HepG2 (cell line): ENCODE measurements around the gene FMOD.

Experiments
- CBX5 ChIP-seq: sonication (generic); formaldehyde crosslinking; IDR thresholded peaks from 2 replicates; pipeline ENCODE4 v1.4.0; 2020; ENCODE audit warnings: missing genetic modification reagents, borderline replicate concordance
- EP300 ChIP-seq, 3 experiments: sonication (generic) in 1 of 3; formaldehyde crosslinking in 1 of 3; IDR thresholded peaks; 2 replicates each; pipeline versions ENCODE4 v1.5.1 to v1.6.1; 2011 to 2020; ENCODE audit warnings: low read depth in 2 of 3, low read length in 2 of 3, borderline replicate concordance in 1 of 3, improper control_type of control experiment in 1 of 3, mild to moderate bottlenecking in 1 of 3, missing genetic modification reagents in 1 of 3, moderate library complexity in 1 of 3
- FOXM1 ChIP-seq: sonication (generic); formaldehyde crosslinking; IDR thresholded peaks from 2 replicates; pipeline ENCODE4 v1.5.0; 2020; ENCODE audit warnings: missing genetic modification reagents
- IKZF1 ChIP-seq: fragments of 450-650 bp; IDR thresholded peaks from 2 replicates; pipeline ENCODE4 v1.7.1; 2016
- NFKBIZ ChIP-seq: IDR thresholded peaks from 2 replicates; pipeline ENCODE4 v1.6.1; 2018; ENCODE audit warnings: missing genetic modification reagents, missing compliant biosample characterization
- POLR2A ChIP-seq, 2 experiments: IDR thresholded peaks; 2 replicates each; pipeline ENCODE4 v1.6.1; 2011; ENCODE audit warnings: low read depth in 2 of 2, low read length in 2 of 2, mild to moderate bottlenecking in 1 of 2, moderate library complexity in 1 of 2; ENCODE audit not compliant: insufficient read depth in 1 of 2
- TRIM24 ChIP-seq: sonication (generic); formaldehyde crosslinking; IDR thresholded peaks from 2 replicates; pipeline ENCODE4 v1.8.0; 2022; ENCODE audit warnings: mild to moderate bottlenecking, missing genetic modification reagents
- TSC22D2 ChIP-seq: sonication (generic); formaldehyde crosslinking; IDR thresholded peaks from 2 replicates; pipeline ENCODE4 v1.5.1; 2020; ENCODE audit warnings: missing genetic modification reagents, mild to moderate bottlenecking, borderline replicate concordance
- ZNF124 ChIP-seq: sonication (generic); formaldehyde crosslinking; IDR thresholded peaks from 2 replicates; pipeline ENCODE4 v1.4.0; 2020; ENCODE audit warnings: missing genetic modification reagents
- ZNF207 ChIP-seq: fragments of 450-650 bp; IDR thresholded peaks from 2 replicates; pipeline ENCODE4 v1.6.1; 2016; ENCODE audit warnings: antibody characterized with exemption, borderline replicate concordance
- TF ChIP-seq, protein P1 (sequence below): sonication (generic); formaldehyde crosslinking; IDR thresholded peaks from 2 replicates; pipeline ENCODE4 v1.5.0; 2020; ENCODE audit warnings: mild to moderate bottlenecking, missing genetic modification reagents, moderate library complexity
- TF ChIP-seq, protein P2 (sequence below): sonication (generic); formaldehyde crosslinking; IDR thresholded peaks from 2 replicates; pipeline ENCODE4 v1.4.0; 2020; ENCODE audit warnings: mild to moderate bottlenecking, missing genetic modification reagents
- TF ChIP-seq, protein P3 (sequence below): sonication (generic); formaldehyde crosslinking; IDR thresholded peaks from 2 replicates; pipeline ENCODE4 v1.5.1; 2020; ENCODE audit warnings: missing genetic modification reagents, mild to moderate bottlenecking, borderline replicate concordance

DNA sequence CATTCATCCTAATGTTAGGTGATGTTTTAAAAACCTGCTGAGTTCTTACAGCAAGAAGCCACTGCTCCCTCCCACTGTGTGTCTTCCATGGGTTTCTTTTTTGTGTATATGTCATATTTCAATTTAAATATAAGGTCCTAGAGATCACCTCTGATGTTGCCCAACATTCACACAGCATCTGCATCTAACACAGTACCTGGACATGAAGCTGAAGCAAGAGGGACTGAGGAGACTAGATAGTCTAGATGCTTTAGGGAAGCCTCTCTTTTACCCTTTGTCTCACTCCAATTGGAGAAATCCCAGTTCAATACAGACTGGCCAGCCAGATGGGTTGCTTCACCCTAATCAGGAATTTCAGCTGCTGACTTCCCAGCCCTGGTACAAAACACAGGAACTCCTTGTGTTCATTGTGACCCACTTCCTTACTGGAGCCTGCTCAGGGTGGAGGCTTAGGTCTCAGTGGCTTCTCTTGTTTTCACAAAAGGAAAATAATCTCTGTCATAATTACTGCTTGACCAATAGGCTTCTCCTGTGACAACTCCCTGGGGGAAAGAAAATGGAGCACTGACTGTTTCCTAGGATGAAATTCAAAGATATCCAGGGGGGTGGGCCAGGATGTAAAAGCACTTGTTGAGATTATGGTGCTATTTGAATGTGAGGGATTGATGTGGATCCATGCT is 28.3 kb downstream of the FMOD start:
- TF ChIP-seq, protein P1, sequence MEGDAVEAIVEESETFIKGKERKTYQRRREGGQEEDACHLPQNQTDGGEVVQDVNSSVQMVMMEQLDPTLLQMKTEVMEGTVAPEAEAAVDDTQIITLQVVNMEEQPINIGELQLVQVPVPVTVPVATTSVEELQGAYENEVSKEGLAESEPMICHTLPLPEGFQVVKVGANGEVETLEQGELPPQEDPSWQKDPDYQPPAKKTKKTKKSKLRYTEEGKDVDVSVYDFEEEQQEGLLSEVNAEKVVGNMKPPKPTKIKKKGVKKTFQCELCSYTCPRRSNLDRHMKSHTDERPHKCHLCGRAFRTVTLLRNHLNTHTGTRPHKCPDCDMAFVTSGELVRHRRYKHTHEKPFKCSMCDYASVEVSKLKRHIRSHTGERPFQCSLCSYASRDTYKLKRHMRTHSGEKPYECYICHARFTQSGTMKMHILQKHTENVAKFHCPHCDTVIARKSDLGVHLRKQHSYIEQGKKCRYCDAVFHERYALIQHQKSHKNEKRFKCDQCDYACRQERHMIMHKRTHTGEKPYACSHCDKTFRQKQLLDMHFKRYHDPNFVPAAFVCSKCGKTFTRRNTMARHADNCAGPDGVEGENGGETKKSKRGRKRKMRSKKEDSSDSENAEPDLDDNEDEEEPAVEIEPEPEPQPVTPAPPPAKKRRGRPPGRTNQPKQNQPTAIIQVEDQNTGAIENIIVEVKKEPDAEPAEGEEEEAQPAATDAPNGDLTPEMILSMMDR: no peak
- TF ChIP-seq TRIM24 (CRISPR knock-in tag): no peak
- no peak for TF ChIP-seq CBX5 (CRISPR knock-in tag)
- no peak for TF ChIP-seq POLR2A (IDR thresholded peaks at IDR 0.05; ENCODE audit: insufficient read depth in 1 of 2, low read depth in 2 of 2, low read length in 2 of 2)
- TF ChIP-seq NFKBIZ (CRISPR knock-in tag): no peak
- no peak for TF ChIP-seq EP300 (IDR thresholded peaks at IDR 0.05; ENCODE audit: low read depth in 2 of 2, low read length in 2 of 2)
- TF ChIP-seq EP300 (CRISPR knock-in tag; IDR thresholded peaks at IDR 0.05; ENCODE audit: borderline replicate concordance): no peak
- TF ChIP-seq, protein P2, sequence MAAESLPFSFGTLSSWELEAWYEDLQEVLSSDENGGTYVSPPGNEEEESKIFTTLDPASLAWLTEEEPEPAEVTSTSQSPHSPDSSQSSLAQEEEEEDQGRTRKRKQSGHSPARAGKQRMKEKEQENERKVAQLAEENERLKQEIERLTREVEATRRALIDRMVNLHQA (CRISPR knock-in tag): no peak
- TF ChIP-seq ZNF207: no peak
- TF ChIP-seq, protein P3, sequence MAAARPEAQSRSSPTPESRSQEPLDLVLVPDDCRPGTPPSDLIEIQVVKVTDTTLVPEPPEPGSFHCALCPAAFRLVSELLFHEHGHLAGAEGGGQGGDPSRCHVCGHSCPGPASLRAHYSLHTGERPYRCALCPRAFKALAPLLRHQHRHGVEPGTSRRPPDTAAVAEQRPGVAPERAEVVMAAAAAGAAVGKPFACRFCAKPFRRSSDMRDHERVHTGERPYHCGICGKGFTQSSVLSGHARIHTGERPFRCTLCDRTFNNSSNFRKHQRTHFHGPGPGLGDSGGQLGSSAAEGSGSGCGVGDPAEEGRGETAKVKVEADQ (CRISPR knock-in tag): no peak
- no peak for TF ChIP-seq ZNF124
- no peak for TF ChIP-seq TSC22D2 (CRISPR knock-in tag)
- no peak for TF ChIP-seq IKZF1
- TF ChIP-seq FOXM1 (CRISPR knock-in tag): no peak
